Activated effector memory CD4-positive, alpha-beta T cell treated with anti-CD3 and anti-CD28 coated beads, Interleukin-2, amount 50 U/mL, for 16 hours (primary cell): ENCODE measurements around the gene DENND2A.
A peak's percentile ranks its signal among the peaks of the same experiment; 100 is the strongest.
"Not testable (repeated sequence)": the region's sequence is repeated elsewhere in the genome, so short reads cannot be mapped to it uniquely, and the experiment has no call there.

ENCODE experiments used
- DNase-seq: peaks from one replicate; pipeline ENCODE4 v3.0.0-alpha.2; 2020

DENND2A gene

GRCh38 chr7:140644761-140645160 lies 4.1 kb upstream of the DENND2A start:
- DNase-seq, result peak; percentile 41

- peak; percentile 37 for DNase-seq
Measured at GRCh38 chr7:140643416-140643815, 2.8 kb upstream of the DENND2A start.

GRCh38 chr7:140641524-140642195 lies 1.0 kb upstream of the DENND2A start:
- peak; percentile 53 for DNase-seq

GRCh38 chr7:140640060-140640637 lies 464 bp downstream of the DENND2A start:
- peak; percentile 59 for DNase-seq

GRCh38 chr7:140639366-140640053 lies 1.1 kb downstream of the DENND2A start:
- DNase-seq, result no peak

- DNase-seq, result no peak
Measured at GRCh38 chr7:140638173-140638791, 2.3 kb downstream of the DENND2A start.

GRCh38 chr7:140637400-140637799 lies 3.2 kb downstream of the DENND2A start:
- DNase-seq, result no peak

GRCh38 chr7:140635816-140636215 lies 4.8 kb downstream of the DENND2A start:
- no peak for DNase-seq

GRCh38 chr7:140635345-140635744 lies 5.3 kb downstream of the DENND2A start:
- no peak for DNase-seq

GRCh38 chr7:140631602-140632001 lies 9.0 kb downstream of the DENND2A start:
- DNase-seq, result no peak

- DNase-seq, result no peak
Measured at GRCh38 chr7:140631021-140631420, 9.6 kb downstream of the DENND2A start.

GRCh38 chr7:140625908-140626868 lies 14.4 kb downstream of the DENND2A start:
- DNase-seq, result peak; percentile 33

- DNase-seq, result peak; percentile 9
Measured at GRCh38 chr7:140625192-140625558, 15.4 kb downstream of the DENND2A start.

GRCh38 chr7:140624392-140625191 lies 16.0 kb downstream of the DENND2A start:
- DNase-seq, result peak; percentile 56

- DNase-seq, result peak; percentile 24
Measured at GRCh38 chr7:140623980-140624379, 16.6 kb downstream of the DENND2A start.

GRCh38 chr7:140621401-140622021 lies 19.1 kb downstream of the DENND2A start:
- no peak for DNase-seq

- not testable (repeated sequence) for DNase-seq
Measured at GRCh38 chr7:140619915-140620510, 20.6 kb downstream of the DENND2A start.

GRCh38 chr7:140619176-140619575 lies 21.4 kb downstream of the DENND2A start:
- DNase-seq, result no peak

GRCh38 chr7:140618306-140618705 lies 22.3 kb downstream of the DENND2A start:
- no peak for DNase-seq

GRCh38 chr7:140617081-140617480 lies 23.5 kb downstream of the DENND2A start:
- no peak for DNase-seq

- DNase-seq, result no peak
Measured at GRCh38 chr7:140616328-140616727, 24.3 kb downstream of the DENND2A start.
